ENCODE results near the gene NOL4L.
A peak's percentile ranks its signal among the peaks of the same experiment; 100 is the strongest.

The NOL4L gene

GRCh38 chr20:32559753-32560380 lies 25.3 kb downstream of the NOL4L start:
- no peak for DNase-seq

GRCh38 chr20:32559205-32559752 lies 25.9 kb downstream of the NOL4L start:
- DNase-seq: no peak

GRCh38 chr20:32558526-32558925 lies 26.6 kb downstream of the NOL4L start:
- no peak for DNase-seq

- DNase-seq: no peak
Measured at GRCh38 chr20:32557319-32557718, 27.8 kb downstream of the NOL4L start.

- no peak for DNase-seq
Measured at GRCh38 chr20:32556312-32557184, 28.6 kb downstream of the NOL4L start.

GRCh38 chr20:32555584-32555983 lies 29.5 kb downstream of the NOL4L start:
- DNase-seq: no peak

- no peak for DNase-seq
Measured at GRCh38 chr20:32554965-32555289, 30.2 kb downstream of the NOL4L start.

GRCh38 chr20:32553618-32554017 lies 31.5 kb downstream of the NOL4L start:
- peak; percentile 18 for DNase-seq

- DNase-seq: no peak
Measured at GRCh38 chr20:32551693-32552092, 33.4 kb downstream of the NOL4L start.

GRCh38 chr20:32549842-32550241 lies 35.3 kb downstream of the NOL4L start:
- no peak for DNase-seq

GRCh38 chr20:32547753-32548034 lies 37.4 kb downstream of the NOL4L start:
- no peak for DNase-seq

- DNase-seq: no peak
Measured at GRCh38 chr20:32546918-32547752, 38.0 kb downstream of the NOL4L start.

- no peak for DNase-seq
Measured at GRCh38 chr20:32544893-32545840, 40.0 kb downstream of the NOL4L start.

- no peak for DNase-seq
Measured at GRCh38 chr20:32544260-32544722, 40.8 kb downstream of the NOL4L start.

GRCh38 chr20:32543570-32544259 lies 41.4 kb downstream of the NOL4L start:
- no peak for DNase-seq

- DNase-seq: no peak
Measured at GRCh38 chr20:32542259-32542615, 42.9 kb downstream of the NOL4L start.

- no peak for DNase-seq
Measured at GRCh38 chr20:32541323-32542258, 43.5 kb downstream of the NOL4L start.

GRCh38 chr20:32539817-32540675 lies 45.1 kb downstream of the NOL4L start:
- no peak for DNase-seq

GRCh38 chr20:32539026-32539816 lies 45.9 kb downstream of the NOL4L start:
- no peak for DNase-seq
